ENCODE measurements around the gene LENG9. TPM values are rescaled to one million over a fixed set of nuclear protein-coding genes. Genes with fewer than 3 reads are reported as not detected.
"Not testable (repeated sequence)": the region's sequence is repeated elsewhere in the genome, so short reads cannot be mapped to it uniquely, and the experiment has no call there.

Gene LENG9
- total and polyA plus RNA-seq, 4 donors = 1.2 to 3.2 (median 2.7) TPM

GRCh38 chr19:54453921-54454780, 9.4 kb downstream of the LENG9 start:
- Histone ChIP-seq H3K36me3 (ENCODE audit: control insufficient read depth, insufficient read depth, low read length) (peaks cover 86% of the 10 kb centered on the region), H3K4me3 (ENCODE audit: low read depth, low read length) (no peak overlapping the region), H3K9me3 (ENCODE audit: control insufficient read depth, insufficient read depth, low read length) (no peaks in the 10 kb centered on the region)

DNA sequence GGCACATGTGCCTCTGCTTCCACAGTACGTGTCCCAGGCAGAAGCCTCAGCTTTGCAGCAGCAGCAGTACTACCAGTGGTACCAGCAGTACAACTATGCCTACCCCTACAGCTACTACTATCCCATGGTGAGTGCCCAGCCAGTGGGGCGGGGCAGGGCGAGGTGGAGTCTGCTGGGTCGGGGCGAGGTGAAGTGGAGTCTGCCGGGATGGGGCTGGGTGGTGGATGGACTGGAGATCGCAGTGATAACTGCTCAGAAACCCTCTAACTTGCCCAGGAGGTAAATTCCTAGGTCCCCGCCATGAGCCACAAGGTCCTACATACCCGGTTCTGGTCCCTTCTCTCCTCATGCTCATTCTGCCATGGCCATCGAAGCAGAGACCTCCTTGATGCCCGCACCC, 11.0 kb downstream of the LENG9 start:
- no peak for DNase-seq (ENCODE audit: low read depth in 4 of 6, low spot score in 6 of 6)
- Histone ChIP-seq H3K4me3 (ENCODE audit: low read depth, low read length) (no peak overlapping the region), H3K36me3 (ENCODE audit: control insufficient read depth, insufficient read depth, low read length) (peaks cover 71% of the 10 kb centered on the region), H3K27me3 (ENCODE audit: control insufficient read depth, insufficient read depth, low read length) (no peaks in the 10 kb centered on the region), H3K9me3 (ENCODE audit: control insufficient read depth, insufficient read depth, low read length) (no peaks in the 10 kb centered on the region), H3K4me1 (ENCODE audit: control insufficient read depth, insufficient read depth, low read length) (peaks cover 24% of the 10 kb centered on the region), H3K27ac (ENCODE audit: low read depth, low read length) (no peak overlapping the region)
- WGBS (ENCODE audit: insufficient coverage) = 93% methylated on average over 11 of the region's 11 CpGs

More at GRCh38 chr19:54453921-54454780, 9.4 kb downstream of the LENG9 start:
- Histone ChIP-seq H3K27ac (ENCODE audit: low read depth, low read length) (no peak overlapping the region), H3K27me3 (ENCODE audit: control insufficient read depth, insufficient read depth, low read length) (no peaks in the 10 kb centered on the region), H3K4me1 (ENCODE audit: control insufficient read depth, insufficient read depth, low read length) (peaks cover 16% of the 10 kb centered on the region)
- DNase-seq (ENCODE audit: low read depth in 4 of 6, low spot score in 6 of 6) = no peak
- 92% methylated on average over 29 of the region's 31 CpGs for WGBS (ENCODE audit: insufficient coverage)

- Histone ChIP-seq H3K27ac (ENCODE audit: low read depth, low read length) (no peak overlapping the region), H3K36me3 (ENCODE audit: control insufficient read depth, insufficient read depth, low read length) (peaks cover 65% of the 10 kb centered on the region), H3K27me3 (ENCODE audit: control insufficient read depth, insufficient read depth, low read length) (no peaks in the 10 kb centered on the region), H3K4me1 (ENCODE audit: control insufficient read depth, insufficient read depth, low read length) (peaks cover 27% of the 10 kb centered on the region), H3K9me3 (ENCODE audit: control insufficient read depth, insufficient read depth, low read length) (no peaks in the 10 kb centered on the region), H3K4me3 (ENCODE audit: low read depth, low read length) (no peak overlapping the region)
- DNase-seq (ENCODE audit: low read depth in 4 of 6, low spot score in 6 of 6) = no peak
- 96% methylated on average over 11 of the region's 11 CpGs for whole genome bisulfite sequencing (ENCODE audit: insufficient coverage)
These were observed 11.6 kb downstream of the LENG9 start for GRCh38 chr19:54451997-54452396.

GRCh38 chr19:54451331-54451871, 12.2 kb downstream of the LENG9 start:
- Histone ChIP-seq H3K9me3 (ENCODE audit: control insufficient read depth, insufficient read depth, low read length) (no peaks in the 10 kb centered on the region), H3K27ac (ENCODE audit: low read depth, low read length) (no peak overlapping the region), H3K4me1 (ENCODE audit: control insufficient read depth, insufficient read depth, low read length) (peaks cover 30% of the 10 kb centered on the region), H3K4me3 (ENCODE audit: low read depth, low read length) (no peak overlapping the region), H3K36me3 (ENCODE audit: control insufficient read depth, insufficient read depth, low read length) (peaks cover 59% of the 10 kb centered on the region), H3K27me3 (ENCODE audit: control insufficient read depth, insufficient read depth, low read length) (no peaks in the 10 kb centered on the region)
- WGBS (ENCODE audit: insufficient coverage) = 81% methylated on average over 4 of the region's 9 CpGs
- no peak for DNase-seq (ENCODE audit: low read depth in 4 of 6, low spot score in 6 of 6)

- peaks cover 49% of the 10 kb centered on the region for H3K36me3 ChIP-seq (ENCODE audit: control insufficient read depth, insufficient read depth, low read length)
- WGBS (ENCODE audit: insufficient coverage) = 2% methylated on average over 21 of the region's 21 CpGs
- peaks cover 32% of the 10 kb centered on the region for H3K4me1 ChIP-seq (ENCODE audit: control insufficient read depth, insufficient read depth, low read length)
- H3K27ac ChIP-seq (ENCODE audit: low read depth, low read length) = peak overlapping the region; percentile 98
- no peak for DNase-seq (ENCODE audit: low read depth in 4 of 6, low spot score in 6 of 6)
- H3K9me3 ChIP-seq (ENCODE audit: control insufficient read depth, insufficient read depth, low read length) = no peaks in the 10 kb centered on the region
- peak overlapping the region; percentile 83 for H3K4me3 ChIP-seq (ENCODE audit: low read depth, low read length)
- H3K27me3 ChIP-seq (ENCODE audit: control insufficient read depth, insufficient read depth, low read length) = no peaks in the 10 kb centered on the region
These were observed 13.9 kb downstream of the LENG9 start for GRCh38 chr19:54449701-54450069.

DNA sequence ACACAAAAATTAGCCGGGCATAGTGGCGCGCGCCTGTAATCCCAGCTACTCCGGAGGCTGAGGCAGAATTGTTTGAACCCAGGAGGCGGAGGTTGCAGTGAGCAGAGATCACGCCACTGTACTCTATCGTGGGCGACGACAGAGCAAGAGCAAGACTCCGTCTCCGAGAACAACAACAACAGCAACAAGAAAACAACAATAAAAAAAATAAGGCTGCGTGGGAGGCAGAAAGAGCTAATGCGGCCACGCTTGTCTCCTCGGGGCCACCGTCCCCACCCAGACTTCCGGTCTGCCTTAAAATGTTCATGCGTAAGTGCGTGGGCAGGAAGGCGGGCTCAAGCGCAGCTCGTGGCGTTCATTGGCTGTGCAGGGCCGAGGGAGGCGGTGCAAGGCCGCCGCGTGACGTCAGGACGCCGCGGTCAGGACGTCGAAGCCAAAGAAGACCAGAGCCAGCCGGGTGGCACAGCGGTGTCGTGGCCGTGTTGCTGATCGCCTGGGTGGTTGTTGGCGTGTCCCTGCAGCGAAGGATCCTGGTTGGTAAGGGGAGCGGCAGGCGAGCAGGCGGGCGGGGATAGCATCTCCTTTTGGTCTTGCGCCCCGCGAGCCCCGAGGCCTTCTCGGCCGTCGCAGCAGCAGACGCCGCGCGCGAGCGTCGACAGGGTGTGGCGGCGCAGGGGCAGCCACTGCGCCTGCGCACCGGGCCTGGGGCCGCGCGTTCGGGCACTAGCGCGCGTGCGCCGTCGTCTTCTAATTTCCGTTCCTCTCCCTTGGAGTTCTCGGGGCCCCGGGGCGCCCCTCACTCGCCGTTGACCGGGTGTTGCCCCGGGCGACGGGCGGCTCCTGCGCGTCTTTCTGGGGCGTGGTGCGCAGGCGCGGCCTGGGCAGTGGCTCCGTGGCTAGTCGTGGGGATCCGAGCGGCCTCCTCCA, 14.5 kb downstream of the LENG9 start, which contains the start of gene LENG8:
Gene LENG8 (plus strand): TSS at position 426 of the 927 bp plus-strand sequence. CDS start 2,146 bp downstream, outside the sequence.
- no peaks in the 10 kb centered on the region for H3K9me3 ChIP-seq (ENCODE audit: control insufficient read depth, insufficient read depth, low read length)
- peak within 1 kb of the TSS; percentile 98 for H3K27ac ChIP-seq (ENCODE audit: low read depth, low read length)
- no peaks in the 10 kb centered on the region for H3K27me3 ChIP-seq (ENCODE audit: control insufficient read depth, insufficient read depth, low read length)
- H3K4me3 ChIP-seq (ENCODE audit: low read depth, low read length) = peak within 1 kb of the TSS; percentile 83
- under 1% methylated on average over 94 of the region's 96 CpGs for WGBS (ENCODE audit: insufficient coverage)
- DNase-seq (ENCODE audit: low read depth in 4 of 6, low spot score in 6 of 6) = peak; percentile 95 to 99 (median 98)
- H3K4me1 ChIP-seq (ENCODE audit: control insufficient read depth, insufficient read depth, low read length) = peaks cover 32% of the 10 kb centered on the region
- peaks cover 49% of the 10 kb centered on the region for H3K36me3 ChIP-seq (ENCODE audit: control insufficient read depth, insufficient read depth, low read length)

GRCh38 chr19:54448040-54448773, 15.4 kb downstream of the LENG9 start:
- DNase-seq (ENCODE audit: low read depth in 4 of 6, low spot score in 6 of 6) = peak in 2 of 6 donors; percentile 49 to 70
- Histone ChIP-seq H3K4me1 (ENCODE audit: control insufficient read depth, insufficient read depth, low read length) (peaks cover 32% of the 10 kb centered on the region), H3K9me3 (ENCODE audit: control insufficient read depth, insufficient read depth, low read length) (no peaks in the 10 kb centered on the region), H3K27me3 (ENCODE audit: control insufficient read depth, insufficient read depth, low read length) (no peaks in the 10 kb centered on the region), H3K4me3 (ENCODE audit: low read depth, low read length) (peak overlapping the region; percentile 83), H3K36me3 (ENCODE audit: control insufficient read depth, insufficient read depth, low read length) (peaks cover 46% of the 10 kb centered on the region), H3K27ac (ENCODE audit: low read depth, low read length) (peak overlapping the region; percentile 98)
- under 1% methylated on average over 32 of the region's 34 CpGs for WGBS (ENCODE audit: insufficient coverage)

- WGBS (ENCODE audit: insufficient coverage) = 99% methylated on average over 11 of the region's 15 CpGs
- Histone ChIP-seq H3K4me1 (ENCODE audit: control insufficient read depth, insufficient read depth, low read length) (peaks cover 31% of the 10 kb centered on the region), H3K36me3 (ENCODE audit: control insufficient read depth, insufficient read depth, low read length) (peaks cover 33% of the 10 kb centered on the region)
- DNase-seq (ENCODE audit: low read depth in 4 of 6, low spot score in 6 of 6); H3K27ac ChIP-seq (ENCODE audit: low read depth, low read length); H3K27me3 ChIP-seq (ENCODE audit: control insufficient read depth, insufficient read depth, low read length); H3K9me3 ChIP-seq (ENCODE audit: control insufficient read depth, insufficient read depth, low read length); H3K4me3 ChIP-seq (ENCODE audit: low read depth, low read length): not testable (repeated sequence)
These were observed 17.2 kb downstream of the LENG9 start for GRCh38 chr19:54446349-54446748.

DNA sequence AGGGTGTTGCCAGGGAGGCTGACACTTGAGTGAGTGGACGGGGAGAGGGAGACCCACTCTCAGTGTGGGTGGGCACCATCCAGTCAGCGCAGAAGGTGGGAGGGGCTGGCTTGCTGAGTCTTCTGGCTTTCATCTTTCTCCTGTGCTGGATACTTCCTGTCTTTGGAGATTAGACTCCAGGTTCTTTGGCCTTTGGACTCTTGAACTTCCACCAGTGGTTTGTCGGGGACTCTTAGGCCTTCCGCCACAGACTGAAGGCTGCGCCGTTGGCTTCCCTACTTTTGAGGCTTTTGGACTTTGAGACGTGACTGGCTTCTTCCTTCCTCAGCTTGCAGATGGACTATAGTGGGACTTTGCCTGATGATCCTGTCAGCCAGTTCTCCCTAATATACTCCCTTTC, 18.8 kb downstream of the LENG9 start:
- H3K9me3 ChIP-seq (ENCODE audit: control insufficient read depth, insufficient read depth, low read length) = no peaks in the 10 kb centered on the region
- no peaks in the 10 kb centered on the region for H3K27me3 ChIP-seq (ENCODE audit: control insufficient read depth, insufficient read depth, low read length)
- H3K4me3 ChIP-seq (ENCODE audit: low read depth, low read length) = no peak overlapping the region
- DNase-seq (ENCODE audit: low read depth in 4 of 6, low spot score in 6 of 6) = no peak
- 83% methylated on average over 6 of the region's 7 CpGs for WGBS (ENCODE audit: insufficient coverage)
- H3K4me1 ChIP-seq (ENCODE audit: control insufficient read depth, insufficient read depth, low read length) = peaks cover 15% of the 10 kb centered on the region
- H3K27ac ChIP-seq (ENCODE audit: low read depth, low read length) = no peak overlapping the region
- H3K36me3 ChIP-seq (ENCODE audit: control insufficient read depth, insufficient read depth, low read length) = peaks cover 28% of the 10 kb centered on the region

All from spinal cord (tissue), 10 donors.